Pulmonary artery endothelial cell (primary cell): ENCODE measurements around the gene FKBP14. TPM values are rescaled to one million over a fixed set of nuclear protein-coding genes. Genes with fewer than 3 reads are reported as not detected.
A peak's percentile ranks its signal among the peaks of the same experiment; 100 is the strongest.

ENCODE experiments used
- DNase-seq: peaks from one replicate; pipeline ENCODE4 v3.0.0-alpha.2; 2011; ENCODE audit warnings: low read depth, low spot score
- total RNA-seq: library from RNA; depleted of rRNA; stranded (reverse); fragments of >200 nt; gene quantifications from 2 replicates; pipeline ENCODE4 v1.2.3, GENCODE V29; 2014

Gene FKBP14
- total RNA-seq, 1 donor from 2014 or later, result 22.4 TPM

DNA sequence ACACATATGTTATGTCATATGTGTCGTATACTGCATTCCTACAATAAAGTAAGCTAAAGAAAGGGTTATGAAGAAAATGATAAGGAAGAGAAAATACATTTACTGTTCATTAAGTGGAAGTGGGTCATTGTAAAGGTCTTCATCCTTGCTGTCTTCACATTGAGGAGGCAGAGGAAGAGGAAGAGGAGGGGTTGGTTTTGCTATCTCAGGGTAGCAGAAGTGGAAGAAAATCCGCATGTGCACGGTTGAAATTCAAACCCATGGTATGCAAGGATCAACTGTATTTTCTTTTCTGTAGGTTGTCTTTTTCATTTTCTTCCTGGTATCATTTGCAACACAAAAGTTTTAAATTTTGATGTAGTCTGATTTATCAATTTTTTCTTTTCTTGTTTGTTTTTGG lies 8.0 kb upstream of the FKBP14 start:
- no peak for DNase-seq

DNA sequence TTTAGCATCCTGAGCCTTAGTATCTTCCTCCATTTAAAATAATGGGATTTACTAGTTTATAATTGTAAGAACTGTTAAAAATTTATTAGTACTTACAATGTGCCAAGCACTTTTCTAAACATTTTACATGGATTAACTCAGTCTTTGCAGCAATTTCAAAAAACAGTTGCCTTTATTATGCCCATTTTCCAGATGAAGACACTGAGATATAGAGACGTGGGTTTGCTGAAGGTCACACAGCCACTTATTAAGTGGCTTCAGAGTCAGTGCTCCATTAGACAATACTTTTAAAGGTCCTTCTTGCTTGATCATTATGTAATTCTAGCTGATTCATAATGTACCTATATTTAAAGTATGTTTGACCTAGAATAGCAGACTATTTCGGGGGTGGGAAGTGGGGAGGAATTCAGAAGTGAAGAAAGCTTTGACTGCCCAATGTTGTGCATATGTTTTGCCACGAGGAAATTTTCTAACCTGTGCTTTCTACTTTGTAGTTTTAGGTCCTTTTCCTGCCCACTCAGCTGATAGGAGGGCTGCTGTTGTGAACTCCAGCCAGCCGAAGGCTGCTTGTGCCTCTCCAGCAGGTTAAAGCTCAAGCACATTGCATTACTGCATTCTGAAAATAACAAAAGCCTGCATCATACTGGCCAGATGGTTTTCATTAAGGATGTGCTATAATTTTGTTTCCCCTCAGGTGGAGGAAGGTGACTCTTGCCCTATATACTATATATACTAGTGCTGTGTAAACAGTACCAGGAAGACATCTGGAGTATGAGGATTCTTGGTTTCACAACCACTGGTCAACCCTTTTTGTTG lies 6.0 kb upstream of the FKBP14 start:
- DNase-seq, result no peak

DNA sequence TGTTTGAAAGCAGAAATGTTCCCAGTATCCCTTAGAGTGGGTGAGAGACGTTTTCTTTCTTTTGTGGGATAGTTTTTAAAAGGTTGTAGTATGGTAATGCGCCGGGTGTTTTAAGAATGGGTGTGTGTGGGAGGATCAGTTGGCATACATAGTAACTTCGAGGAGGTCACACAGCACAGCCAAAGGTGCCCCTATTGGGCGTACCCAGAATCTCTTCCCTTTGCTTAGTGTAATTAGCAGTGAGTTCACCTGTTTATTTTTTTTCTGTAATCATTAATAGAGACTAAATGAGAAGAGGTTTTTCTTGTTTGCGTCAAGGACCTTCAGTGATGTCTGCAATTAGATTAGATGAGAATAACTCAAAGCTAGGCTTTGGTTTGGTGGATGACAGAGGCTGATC lies 3.2 kb upstream of the FKBP14 start:
- no peak for DNase-seq

DNA sequence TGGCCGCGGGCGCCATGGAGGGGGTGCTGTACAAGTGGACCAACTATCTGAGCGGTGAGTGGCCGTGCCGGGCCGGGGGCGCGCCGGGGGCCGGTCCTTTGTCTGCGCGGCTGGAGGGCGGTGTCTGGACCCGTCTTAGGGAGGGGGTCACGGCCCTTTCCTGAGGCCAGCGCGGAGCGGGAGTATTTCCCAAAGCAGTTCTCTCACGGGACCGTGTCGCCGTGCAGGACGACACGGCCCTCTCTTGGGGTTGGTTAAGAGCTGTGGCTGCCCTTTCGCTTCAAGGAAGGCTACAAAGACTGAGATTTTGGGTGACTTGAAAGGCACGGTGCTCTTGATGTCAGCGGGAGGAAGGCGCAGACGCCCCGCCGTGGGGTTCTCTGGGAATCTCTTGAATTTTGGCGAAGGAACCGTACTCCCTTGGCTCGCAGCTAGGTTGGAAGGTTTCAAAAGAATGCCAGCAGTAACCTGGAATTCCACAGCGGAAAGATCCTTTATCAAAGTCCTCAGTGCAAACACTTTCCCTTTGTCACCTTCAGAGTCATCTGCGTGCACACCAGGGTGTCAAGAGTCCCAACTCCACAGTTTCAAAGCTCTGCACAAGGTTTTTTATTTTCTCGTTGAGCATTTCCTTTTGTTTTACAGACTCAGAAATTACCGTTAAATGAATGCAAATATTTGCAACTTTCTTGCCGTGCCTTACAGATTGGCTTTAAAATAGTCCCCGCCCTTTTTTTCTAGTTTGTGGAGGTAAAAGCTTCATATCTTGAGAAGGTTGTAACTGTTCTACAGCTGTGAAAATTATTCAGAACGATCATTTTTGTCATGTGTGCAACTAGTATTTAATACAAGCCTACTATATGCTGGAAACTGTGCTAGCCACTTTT lies 2.5 kb upstream of the FKBP14 start:
- no peak for DNase-seq

DNA sequence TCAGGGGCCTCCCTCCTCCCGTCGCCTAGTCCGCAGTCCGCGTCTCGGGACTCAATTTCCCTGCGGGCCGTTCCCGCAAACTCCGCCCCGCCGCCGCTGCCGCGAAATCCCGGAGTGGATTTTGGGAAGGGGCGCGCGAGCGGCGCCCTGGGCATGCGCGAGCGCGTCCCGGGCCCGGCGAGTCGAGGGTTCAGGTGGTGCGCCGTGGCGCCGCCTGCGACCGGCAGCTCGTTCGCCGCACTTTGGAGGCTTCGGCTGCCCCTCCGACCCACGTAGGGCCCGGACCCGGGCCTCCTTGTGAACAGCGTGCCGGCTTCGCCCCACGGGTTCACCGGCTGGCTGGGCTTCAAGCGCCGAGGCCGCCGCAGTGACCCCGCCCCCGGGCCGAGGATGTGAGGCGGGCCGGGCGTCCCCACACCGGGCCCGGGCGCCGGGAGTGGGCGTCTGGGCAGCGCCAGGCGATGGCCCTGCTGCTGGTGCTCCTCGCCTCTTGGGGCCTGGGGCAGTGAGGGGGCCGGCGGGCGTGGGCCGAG lies 1.8 kb upstream of the FKBP14 start, which contains the start of gene PLEKHA8:
PLEKHA8 (plus strand) TSS at position 197 of the 533 bp plus-strand sequence. CDS start 351 bp downstream, outside the sequence.
- DNase-seq, result peak; percentile 47

DNA sequence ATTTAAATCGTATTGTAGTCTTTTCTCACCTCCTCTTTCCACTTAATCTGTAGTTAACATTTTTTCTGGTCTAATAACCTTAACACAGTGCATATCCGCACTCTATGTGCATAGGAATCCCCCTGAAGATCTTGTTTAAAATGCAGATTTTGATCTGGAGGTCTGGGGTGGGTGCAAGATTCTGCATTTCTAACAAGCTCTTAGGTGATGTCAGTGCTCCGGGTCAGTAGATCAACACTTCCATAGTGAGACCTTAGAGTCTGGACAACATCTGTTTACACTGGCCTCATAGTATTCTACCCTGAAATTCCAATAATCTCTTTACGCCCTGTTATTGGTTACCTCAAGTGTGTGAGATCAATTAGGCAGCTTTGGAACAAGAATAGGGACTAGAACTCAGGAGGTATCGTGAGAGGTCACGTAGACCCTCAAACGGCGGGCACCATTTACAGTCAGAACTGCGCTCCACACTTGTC lies 1.3 kb upstream of the FKBP14 start:
- DNase-seq, result no peak

DNA sequence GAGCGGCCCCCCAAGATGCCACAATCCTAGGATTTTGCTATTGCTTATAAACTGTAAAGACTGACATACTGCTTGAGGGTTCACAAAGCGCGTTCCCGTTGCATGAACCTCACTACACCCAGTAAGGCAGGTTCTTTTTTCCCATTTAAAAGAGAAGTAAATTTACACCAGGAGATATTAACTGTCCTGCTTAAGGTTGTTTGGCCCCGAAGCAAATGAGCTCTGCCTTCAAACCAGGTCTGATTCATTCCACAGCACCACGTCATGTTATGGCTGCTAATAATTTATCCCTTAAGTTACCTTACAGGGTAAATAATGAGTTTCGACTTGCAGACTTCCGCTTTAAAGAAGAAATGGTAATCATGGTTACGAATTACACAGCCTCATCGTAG lies 559 bp upstream of the FKBP14 start:
- DNase-seq, result peak; percentile 17

DNA sequence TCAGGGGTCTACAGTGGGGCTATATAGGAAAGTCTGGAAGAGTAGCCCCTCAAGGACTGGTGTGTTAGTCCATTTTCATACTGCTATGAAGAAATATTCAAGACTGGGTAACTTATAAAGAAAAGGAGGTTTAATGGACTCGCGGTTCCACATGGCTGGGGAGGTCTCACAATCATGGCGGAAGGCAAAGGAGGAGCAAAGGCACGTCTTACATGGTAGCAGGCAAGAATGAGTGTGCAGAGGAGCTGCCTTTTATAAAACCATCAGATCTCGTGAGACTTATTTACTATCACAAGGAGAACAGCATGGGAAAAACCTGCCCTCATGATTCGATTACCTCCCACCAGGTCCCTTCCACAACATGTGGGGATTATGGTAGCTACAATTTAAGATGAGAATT lies 3.0 kb downstream of the FKBP14 start:
- no peak for DNase-seq

DNA sequence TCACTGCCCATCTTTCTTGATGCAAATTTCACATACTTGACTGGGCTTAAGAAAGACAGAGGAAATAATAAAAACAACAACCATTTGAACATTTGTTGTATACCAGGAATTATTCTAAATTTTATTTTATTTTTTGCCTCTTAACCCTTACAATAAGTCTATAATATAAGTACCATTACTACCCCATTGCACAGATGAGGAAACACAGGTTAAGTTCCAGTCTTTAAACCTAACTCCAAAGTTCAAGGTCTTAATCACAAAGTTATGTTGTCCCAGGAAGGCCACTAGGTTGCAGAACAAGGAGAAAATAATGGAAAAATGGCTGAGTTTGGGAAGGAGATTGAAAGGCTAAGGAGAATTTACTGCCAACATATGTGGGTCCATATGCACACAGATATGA lies 3.5 kb downstream of the FKBP14 start:
- no peak for DNase-seq

DNA sequence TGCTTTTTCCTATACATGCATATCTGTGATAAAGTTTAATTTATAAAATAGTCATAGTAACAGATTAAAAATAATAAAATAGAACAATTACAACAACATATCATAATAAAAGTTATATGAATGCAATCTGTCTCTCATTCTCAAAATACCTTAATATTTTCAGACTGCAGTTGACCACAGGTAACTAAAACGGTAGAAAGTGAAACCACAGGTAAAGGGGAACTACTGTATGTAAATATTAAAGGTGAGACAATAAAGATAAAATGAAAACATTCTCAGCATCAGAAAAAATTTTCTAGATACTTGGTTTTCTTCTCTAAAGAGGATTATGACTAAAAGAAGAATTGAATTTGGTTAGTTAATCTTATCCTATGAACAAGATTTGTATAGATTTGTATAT lies 6.0 kb downstream of the FKBP14 start:
- DNase-seq, result no peak

DNA sequence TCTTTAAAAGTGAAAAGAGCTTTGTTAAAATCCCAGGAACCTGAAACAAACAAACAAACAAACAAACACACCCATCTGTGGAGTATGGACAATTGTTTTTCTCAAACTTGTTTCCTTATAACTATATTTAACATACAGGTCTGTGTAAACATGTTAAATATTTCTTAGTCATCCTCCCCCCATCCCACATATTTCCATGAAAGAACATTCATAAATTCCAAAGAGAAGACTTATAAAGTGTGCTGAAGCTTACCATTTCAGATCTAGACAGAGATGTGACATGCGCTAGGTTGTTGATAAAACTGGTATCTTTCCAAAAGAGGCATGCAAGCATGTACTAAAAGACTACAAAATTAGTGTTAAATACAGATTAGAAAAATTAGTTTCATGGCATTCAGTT lies 6.5 kb downstream of the FKBP14 start:
- DNase-seq, result no peak

DNA sequence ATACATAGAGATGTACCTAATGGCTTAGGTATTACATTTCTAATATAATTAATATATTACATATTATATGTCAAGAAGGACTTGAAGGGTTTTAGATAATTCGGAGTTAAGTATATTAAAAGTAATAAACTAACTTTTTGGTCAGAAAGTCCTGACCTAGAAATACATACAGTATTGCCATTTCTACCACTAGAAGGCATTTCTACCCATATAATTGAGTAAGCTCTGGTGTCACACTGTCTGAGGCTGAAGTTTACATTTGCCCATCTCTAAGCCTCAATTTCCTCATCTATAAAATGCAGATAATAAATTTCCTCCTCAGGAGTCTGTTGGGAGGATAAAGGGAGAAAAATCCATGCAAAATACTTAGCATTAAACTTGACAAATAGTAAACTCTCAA lies 7.1 kb downstream of the FKBP14 start:
- DNase-seq, result no peak

DNA sequence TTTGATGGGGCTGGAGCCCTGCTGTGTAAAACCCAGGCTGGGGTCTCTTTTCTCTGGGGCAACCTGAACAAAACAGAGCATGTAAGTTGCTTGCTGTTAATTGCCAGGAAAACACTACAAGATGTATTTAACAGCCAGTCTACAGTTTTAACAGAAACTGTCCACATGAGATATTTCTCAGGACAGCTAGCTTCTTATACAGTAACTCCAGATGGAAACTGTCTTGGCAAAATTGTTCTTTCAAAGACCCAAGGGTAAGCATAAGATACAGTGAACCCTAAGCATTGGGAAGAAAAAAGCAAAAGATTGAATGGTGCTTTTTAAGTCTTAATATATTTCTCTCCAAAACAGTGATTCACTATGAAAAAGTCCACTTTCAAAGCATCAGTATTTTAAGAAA lies 8.1 kb downstream of the FKBP14 start:
- DNase-seq, result no peak

DNA sequence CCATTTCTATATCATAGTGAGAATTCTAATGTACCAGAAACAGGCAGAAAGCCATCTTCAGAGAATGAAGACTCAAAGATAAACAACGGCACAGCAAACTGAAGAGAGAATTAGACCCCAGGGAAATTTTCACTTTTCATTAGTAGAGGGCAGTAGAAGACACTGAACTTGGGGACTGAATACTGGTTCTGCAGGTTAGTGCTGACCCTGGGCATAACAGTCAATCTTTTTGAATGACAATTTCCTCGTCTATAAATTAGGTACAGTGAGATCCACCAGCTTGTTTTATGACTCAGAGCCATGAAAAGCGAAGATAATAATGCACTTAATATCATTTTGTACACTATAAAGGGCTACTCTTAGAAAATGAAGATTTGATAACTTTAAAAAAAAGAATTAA lies 13.7 kb downstream of the FKBP14 start:
- no peak for DNase-seq

DNA sequence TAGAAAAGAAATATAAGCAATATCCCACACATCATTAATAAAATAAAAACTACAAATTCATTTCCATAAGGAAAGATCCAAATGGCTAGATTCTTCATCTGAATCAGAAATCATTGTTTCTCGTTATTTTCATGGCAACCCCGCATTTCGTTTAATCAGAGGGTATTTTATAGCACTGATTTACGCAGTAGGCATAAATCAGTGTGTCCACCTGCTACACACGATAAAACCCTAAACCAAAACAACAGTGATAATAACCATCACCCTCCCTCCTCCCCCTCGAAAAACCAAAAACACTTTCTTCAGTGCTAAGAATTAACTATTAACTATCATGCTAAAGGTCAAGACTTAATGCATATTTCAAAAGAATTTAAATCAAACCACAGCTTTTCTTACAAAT lies 16.5 kb downstream of the FKBP14 start:
- DNase-seq, result no peak

DNA sequence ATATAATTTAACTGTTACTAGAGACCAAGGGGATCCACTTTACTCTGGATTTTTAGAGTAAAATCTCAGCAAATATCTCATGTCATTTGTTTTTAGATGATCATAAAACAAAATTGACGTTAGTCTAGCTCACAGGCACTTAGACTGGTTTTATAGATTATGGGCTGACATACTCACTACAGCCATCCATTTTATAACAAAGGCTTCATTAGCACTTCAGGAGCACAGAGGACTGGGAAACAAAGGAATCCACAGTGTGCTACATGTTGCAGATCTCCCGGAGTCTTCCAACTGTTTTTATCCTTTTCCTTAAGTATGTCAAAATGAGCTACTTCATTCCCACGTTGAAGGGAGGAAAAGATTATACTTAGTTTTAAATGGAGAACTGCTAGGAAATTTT lies 21.0 kb downstream of the FKBP14 start:
- no peak for DNase-seq

DNA sequence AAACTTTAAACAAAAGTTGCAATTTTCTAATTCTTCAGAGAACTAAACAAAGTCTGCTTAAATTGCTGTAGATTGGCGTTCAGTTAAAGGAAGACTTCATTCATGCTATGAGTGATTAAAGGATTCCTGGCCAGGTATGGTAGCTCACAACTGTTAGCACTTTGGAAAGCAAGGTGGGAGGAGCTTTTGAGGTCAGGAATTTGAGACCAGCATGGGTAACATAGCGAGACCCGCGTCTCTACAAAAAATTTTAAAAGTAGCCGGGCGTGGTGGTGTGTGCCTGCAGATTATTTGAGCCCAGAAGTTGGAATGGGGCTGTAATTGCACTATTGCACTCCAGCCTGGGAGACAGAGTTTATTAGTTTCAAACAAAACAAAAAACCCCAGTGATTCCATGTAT lies 23.4 kb downstream of the FKBP14 start:
- no peak for DNase-seq

DNA sequence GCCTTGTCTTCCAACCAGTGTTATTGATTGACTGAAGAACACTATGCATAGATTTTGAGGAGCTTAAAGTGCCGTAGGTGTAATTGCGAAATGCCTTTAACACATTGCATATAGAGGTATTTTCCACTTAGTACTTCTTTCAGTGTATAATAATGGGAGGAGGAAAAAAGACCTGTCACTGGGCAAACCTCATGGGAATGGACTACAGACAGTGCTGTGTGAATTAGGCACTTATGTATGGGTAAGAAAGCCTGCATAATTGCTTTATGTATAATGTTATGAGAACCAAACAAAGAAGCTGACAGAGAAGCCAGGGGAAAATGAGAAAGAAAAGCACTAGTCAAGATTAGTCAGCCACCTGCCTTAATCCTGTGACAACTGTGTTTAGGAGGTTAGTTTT lies 24.5 kb downstream of the FKBP14 start:
- DNase-seq, result no peak

DNA sequence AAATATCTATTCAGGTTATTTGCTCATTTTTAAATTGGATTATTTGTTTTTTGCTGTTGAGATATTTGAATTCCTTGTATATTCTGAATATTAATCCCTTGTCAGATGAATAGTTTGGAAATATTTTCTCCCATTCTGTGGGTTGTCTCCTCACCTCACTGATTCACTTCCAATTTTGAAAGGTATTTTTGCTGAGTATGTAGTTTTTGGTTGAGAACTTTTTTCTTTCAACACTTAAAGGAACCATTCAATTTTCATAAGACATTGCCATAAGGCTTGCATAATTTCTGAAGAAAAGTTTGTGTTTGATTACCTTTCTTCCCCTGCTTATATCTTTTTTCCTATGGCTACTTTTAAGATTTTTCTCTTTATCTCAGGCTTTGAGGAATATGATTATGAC lies 28.0 kb downstream of the FKBP14 start:
- DNase-seq, result no peak

DNA sequence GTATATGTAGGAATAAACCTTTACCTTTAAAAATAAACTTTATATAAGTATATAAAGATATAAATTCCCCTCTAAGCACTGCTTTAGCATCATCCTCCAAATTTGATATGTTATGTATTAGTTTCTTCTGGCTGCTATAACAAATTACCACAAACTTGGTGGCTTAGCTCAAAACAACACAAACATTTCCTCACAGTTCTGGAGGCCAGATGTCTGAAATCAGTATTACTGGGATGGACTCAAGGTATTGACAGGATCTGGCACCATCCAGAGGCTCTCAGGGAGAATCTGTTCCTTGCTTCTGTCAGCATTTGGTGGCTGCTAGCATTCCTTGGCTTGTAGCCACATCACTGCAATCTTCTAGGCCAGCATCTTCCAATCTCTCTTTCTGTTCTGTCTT lies 30.2 kb downstream of the FKBP14 start:
- DNase-seq, result no peak

DNA sequence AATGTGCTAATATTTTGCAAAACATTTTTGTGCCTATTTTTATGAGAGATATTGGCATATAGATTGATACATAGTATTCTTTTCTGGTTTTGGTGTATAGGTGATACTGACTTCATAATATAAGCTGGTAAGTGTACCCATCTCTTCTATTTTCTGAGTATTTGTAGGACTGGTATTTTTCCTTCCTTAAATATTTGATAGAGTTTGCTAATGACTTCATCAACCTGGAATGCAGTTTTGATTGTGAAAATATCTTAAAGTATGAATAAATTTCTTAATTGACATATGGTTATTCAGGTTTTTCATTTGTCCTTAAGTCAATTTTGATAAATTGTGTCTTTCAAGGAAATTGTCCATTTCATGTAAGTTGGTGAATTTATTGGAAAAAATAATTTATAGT lies 30.9 kb downstream of the FKBP14 start:
- no peak for DNase-seq

DNA sequence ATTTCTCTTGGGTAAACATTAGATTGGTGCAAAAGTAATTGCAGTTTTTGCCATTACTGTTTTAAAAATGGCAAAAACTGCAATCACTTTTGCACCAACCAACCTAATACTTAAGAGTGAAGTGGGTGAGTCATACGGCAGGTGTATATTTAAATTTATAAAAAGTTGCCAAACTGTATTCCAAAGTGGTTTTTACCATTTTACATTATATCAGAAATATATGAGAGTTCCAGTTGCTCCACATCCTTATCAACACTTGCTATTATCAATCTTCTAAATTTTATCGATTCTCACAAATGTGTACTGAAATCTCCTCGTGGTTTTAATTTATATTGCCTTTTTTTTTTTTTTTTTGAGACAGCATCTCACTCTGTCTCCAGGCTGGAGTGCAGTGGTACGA lies 33.4 kb downstream of the FKBP14 start:
- DNase-seq, result no peak
